MCF 10A (cell line): ENCODE measurements around the gene OOSP1. TPM values are rescaled to one million over a fixed set of nuclear protein-coding genes. Genes with fewer than 3 reads are reported as not detected.

Source experiments
- BruUV-seq: library from RNA; stranded (reverse); fragments of 400-500 nt; replicated peaks from 2 replicates; lab custom pipeline; 2021; lab: Mats Ljungman, UMichigan
- CTCF ChIA-PET: fragments of 300-600 bp; sonication (Branson Sonifier 250); formaldehyde crosslinking; extraction: SDS; loops from one replicate; lab custom pipeline; 2021; ENCODE audit warnings: antibody characterized with exemption, inconsistent platforms; lab: Yijun Ruan, JAX
- POLR2A ChIA-PET: fragments of 300-600, 350-650 bp; sonication (Branson Sonifier 250); formaldehyde crosslinking; extraction: SDS; loops from one replicate; lab custom pipeline; 2020; ENCODE audit warnings: antibody characterized with exemption, inconsistent platforms; lab: Yijun Ruan, JAX
- DNase-seq: peaks from one replicate; pipeline ENCODE4 v3.0.0-alpha.2; 2018; ENCODE audit not compliant: unreplicated experiment
- H3K27ac Mint-ChIP-seq: one replicate; pipeline ENCODE4 v1.8.0; 2022; ENCODE audit warnings: mild to moderate bottlenecking, low read depth, mixed read lengths; ENCODE audit not compliant: unreplicated experiment
- H3K27me3 Mint-ChIP-seq: one replicate; pipeline ENCODE4 v1.8.0; 2022; ENCODE audit warnings: mixed read lengths; ENCODE audit not compliant: insufficient read depth, unreplicated experiment
- H3K36me3 Mint-ChIP-seq: one replicate; pipeline ENCODE4 v1.8.0; 2022; ENCODE audit warnings: mild to moderate bottlenecking, moderate library complexity, mixed read lengths; ENCODE audit not compliant: insufficient read depth, unreplicated experiment
- H3K4me1 Mint-ChIP-seq: one replicate; pipeline ENCODE4 v1.8.0; 2022; ENCODE audit warnings: mixed read lengths; ENCODE audit not compliant: insufficient read depth, unreplicated experiment
- H3K4me3 Mint-ChIP-seq: one replicate; pipeline ENCODE4 v1.8.0; 2022; ENCODE audit warnings: mild to moderate bottlenecking, moderate library complexity, mixed read lengths; ENCODE audit not compliant: unreplicated experiment
- H3K9me3 Mint-ChIP-seq: one replicate; pipeline ENCODE4 v1.8.0; 2022; ENCODE audit warnings: mixed read lengths; ENCODE audit not compliant: unreplicated experiment
- intact Hi-C: fragments of 100-400 bp; cut with micrococcal nuclease; formaldehyde crosslinking; loops from 2 replicates; pipeline ENCODE4 v1.14.1; 2022
- total RNA-seq: library from RNA; stranded (reverse); gene quantifications from 2 replicates; pipeline ENCODE4 v1.2.3, GENCODE V29; 2022
- TF ChIP-seq, protein P1 (sequence below): fragments of 200-600 bp; IDR thresholded peaks from one replicate; pipeline ENCODE4 v1.8.0; 2022; ENCODE audit warnings: antibody characterized with exemption, mild to moderate bottlenecking; ENCODE audit not compliant: unreplicated experiment

Gene OOSP1
- total RNA-seq, 1 experiment from 2014 or later, result not detected

GRCh38 chr11:59990421-59990820 is 52.2 kb downstream of the OOSP1 start:
- ChIA-PET CTCF (interaction anchor here (0.6 kb wide), 1 partner anchor 1914 kb away, joined by 3 read pairs; no protein-coding TSS in a partner anchor), POLR2A (no interaction called here)
- Mint-ChIP-seq H3K27me3 (no peaks in the 10 kb centered on the region), H3K36me3 (no peaks in the 10 kb centered on the region), H3K9me3 (peaks cover 13% of the 10 kb centered on the region), H3K27ac (no peak overlapping the region), H3K4me3 (no peak overlapping the region), H3K4me1 (no peaks in the 10 kb centered on the region)
- TF ChIP-seq, protein P1, sequence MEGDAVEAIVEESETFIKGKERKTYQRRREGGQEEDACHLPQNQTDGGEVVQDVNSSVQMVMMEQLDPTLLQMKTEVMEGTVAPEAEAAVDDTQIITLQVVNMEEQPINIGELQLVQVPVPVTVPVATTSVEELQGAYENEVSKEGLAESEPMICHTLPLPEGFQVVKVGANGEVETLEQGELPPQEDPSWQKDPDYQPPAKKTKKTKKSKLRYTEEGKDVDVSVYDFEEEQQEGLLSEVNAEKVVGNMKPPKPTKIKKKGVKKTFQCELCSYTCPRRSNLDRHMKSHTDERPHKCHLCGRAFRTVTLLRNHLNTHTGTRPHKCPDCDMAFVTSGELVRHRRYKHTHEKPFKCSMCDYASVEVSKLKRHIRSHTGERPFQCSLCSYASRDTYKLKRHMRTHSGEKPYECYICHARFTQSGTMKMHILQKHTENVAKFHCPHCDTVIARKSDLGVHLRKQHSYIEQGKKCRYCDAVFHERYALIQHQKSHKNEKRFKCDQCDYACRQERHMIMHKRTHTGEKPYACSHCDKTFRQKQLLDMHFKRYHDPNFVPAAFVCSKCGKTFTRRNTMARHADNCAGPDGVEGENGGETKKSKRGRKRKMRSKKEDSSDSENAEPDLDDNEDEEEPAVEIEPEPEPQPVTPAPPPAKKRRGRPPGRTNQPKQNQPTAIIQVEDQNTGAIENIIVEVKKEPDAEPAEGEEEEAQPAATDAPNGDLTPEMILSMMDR, result no peak
- BruUV-seq, result no TSS peak
- intact Hi-C loops, result no loop called here
- no peak for DNase-seq

DNA sequence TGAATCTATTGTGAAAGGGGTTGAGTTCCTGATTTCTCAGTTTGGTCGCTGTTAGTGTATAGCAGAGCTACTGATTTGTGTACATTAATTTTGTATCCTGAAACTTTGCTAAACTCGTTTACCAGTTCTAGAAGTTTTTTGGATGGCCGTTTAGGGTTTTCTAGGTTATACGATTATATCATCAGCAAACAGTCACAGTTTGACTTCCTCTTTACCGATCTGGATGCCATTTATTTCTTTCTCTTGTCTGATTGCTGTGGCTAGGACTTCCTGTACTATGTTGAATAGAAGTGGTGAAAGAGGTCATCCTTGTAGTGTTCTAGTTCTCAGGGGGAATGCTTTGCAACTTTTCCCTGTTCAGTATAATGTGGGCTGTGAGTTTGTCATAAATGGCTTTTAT is 54.2 kb downstream of the OOSP1 start:
- TF ChIP-seq, protein P1, result no peak
- H3K4me3 Mint-ChIP-seq, result no peak overlapping the region
- POLR2A ChIA-PET, result no interaction called here
- CTCF ChIA-PET, result no interaction called here
- H3K27ac Mint-ChIP-seq, result no peak overlapping the region
- no peak for DNase-seq
- peaks cover 13% of the 10 kb centered on the region for H3K9me3 Mint-ChIP-seq
- no peaks in the 10 kb centered on the region for H3K27me3 Mint-ChIP-seq
- no peaks in the 10 kb centered on the region for H3K4me1 Mint-ChIP-seq
- no peaks in the 10 kb centered on the region for H3K36me3 Mint-ChIP-seq
- intact Hi-C loops, result no loop called here
- BruUV-seq, result no TSS peak

DNA sequence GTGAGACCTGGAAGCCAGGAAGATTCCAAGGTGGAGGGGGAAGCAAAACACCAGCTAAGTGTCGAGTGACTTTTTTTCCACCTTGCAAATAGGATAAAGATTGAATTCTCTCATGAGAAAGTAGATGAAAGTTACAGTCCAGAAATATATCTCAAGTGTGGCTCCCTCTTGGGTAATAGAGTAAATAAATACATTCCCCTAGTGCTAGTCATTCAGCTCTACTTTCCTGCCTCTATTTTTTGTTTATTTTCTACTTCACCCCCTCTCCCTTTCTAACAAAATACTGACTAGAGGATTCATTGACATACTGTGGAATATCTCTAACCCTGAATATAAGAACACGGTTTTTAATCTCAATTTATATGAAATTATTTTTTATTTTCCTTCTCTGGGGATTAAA is 59.6 kb downstream of the OOSP1 start:
- H3K4me1 Mint-ChIP-seq, result no peaks in the 10 kb centered on the region
- H3K36me3 Mint-ChIP-seq, result no peaks in the 10 kb centered on the region
- TF ChIP-seq, protein P1, result no peak
- H3K9me3 Mint-ChIP-seq, result no peaks in the 10 kb centered on the region
- ChIA-PET CTCF (interaction anchor here (0.7 kb wide), 2 partner anchors 11 to 483 kb away, joined by 3 to 6 read pairs; no protein-coding TSS in a partner anchor), POLR2A (interaction anchor here (0.6 kb wide), 1 partner anchor 72 kb away, joined by 3 read pairs; no protein-coding TSS in a partner anchor)
- intact Hi-C loops, result no loop called here
- H3K27me3 Mint-ChIP-seq, result peaks cover 5% of the 10 kb centered on the region
- BruUV-seq, result no TSS peak
- no peak for DNase-seq
- no peak overlapping the region for H3K4me3 Mint-ChIP-seq
- no peak overlapping the region for H3K27ac Mint-ChIP-seq

GRCh38 chr11:59999691-60000090 is 61.5 kb downstream of the OOSP1 start:
- Mint-ChIP-seq H3K36me3 (no peaks in the 10 kb centered on the region), H3K27ac (no peak overlapping the region), H3K4me1 (no peaks in the 10 kb centered on the region), H3K9me3 (no peaks in the 10 kb centered on the region), H3K4me3 (no peak overlapping the region), H3K27me3 (peaks cover 16% of the 10 kb centered on the region)
- intact Hi-C loops, result no loop called here
- TF ChIP-seq, protein P1, result no peak
- no TSS peak for BruUV-seq
- peak; percentile 10 for DNase-seq
- POLR2A ChIA-PET, result no interaction called here
- CTCF ChIA-PET, result no interaction called here
